Neural crest cell (in vitro differentiated cells): ENCODE data around the gene WDR82. TPM values are rescaled to one million over a fixed set of nuclear protein-coding genes. Genes with fewer than 3 reads are reported as not detected.

ENCODE experiments used
- DNase-seq: peaks from one replicate; pipeline ENCODE4 v3.0.0; 2021; ENCODE audit warnings: low read depth, mixed read lengths, low spot score
- H3K27ac Mint-ChIP-seq: one replicate; pipeline ENCODE4 v1.8.0; 2021; ENCODE audit warnings: mild to moderate bottlenecking, mixed read lengths; ENCODE audit not compliant: unreplicated experiment
- H3K27me3 Mint-ChIP-seq: 2 replicates; pipeline ENCODE4 v1.8.0; 2021; ENCODE audit warnings: low read depth, mild to moderate bottlenecking, mixed read lengths
- H3K36me3 Mint-ChIP-seq: 2 replicates; pipeline ENCODE4 v1.8.0; 2021; ENCODE audit warnings: low read depth, mild to moderate bottlenecking, mixed read lengths
- H3K4me1 Mint-ChIP-seq: 2 replicates; pipeline ENCODE4 v1.8.0; 2021; ENCODE audit warnings: mixed read lengths
- H3K4me3 Mint-ChIP-seq: one replicate; pipeline ENCODE4 v1.8.0; 2021; ENCODE audit warnings: mild to moderate bottlenecking, mixed read lengths
- H3K9me3 Mint-ChIP-seq: 2 replicates; pipeline ENCODE4 v1.8.0; 2021; ENCODE audit warnings: mixed read lengths
- CTCF ChIP-seq: fragments of 200-600 bp; sonication (generic); conservative IDR thresholded peaks from 2 replicates; pipeline ENCODE4 v1.5.0; 2021; ENCODE audit warnings: antibody characterized with exemption, mild to moderate bottlenecking
- total RNA-seq: library from RNA; stranded (reverse); gene quantifications from 2 replicates; pipeline ENCODE4 v1.2.1, GENCODE V29; 2021

The WDR82 gene
- total RNA-seq, 1 donor from 2014 or later: 114 TPM

GRCh38 chr3:52213901-52214300 is 64.5 kb downstream of the WDR82 start:
- no peak for DNase-seq
- peaks cover 18% of the 10 kb centered on the region for H3K36me3 Mint-ChIP-seq
- H3K4me3 Mint-ChIP-seq: no peak overlapping the region
- no peaks in the 10 kb centered on the region for H3K9me3 Mint-ChIP-seq
- H3K27me3 Mint-ChIP-seq: no peaks in the 10 kb centered on the region
- H3K27ac Mint-ChIP-seq: no peak overlapping the region
- H3K4me1 Mint-ChIP-seq: no peaks in the 10 kb centered on the region
- no peak for TF ChIP-seq CTCF

- H3K27me3 Mint-ChIP-seq: no peaks in the 10 kb centered on the region
- H3K36me3 Mint-ChIP-seq: peaks cover 21% of the 10 kb centered on the region
- H3K4me3 Mint-ChIP-seq: no peak overlapping the region
- TF ChIP-seq CTCF: no peak
- no peak overlapping the region for H3K27ac Mint-ChIP-seq
- DNase-seq: no peak
- no peaks in the 10 kb centered on the region for H3K4me1 Mint-ChIP-seq
- no peaks in the 10 kb centered on the region for H3K9me3 Mint-ChIP-seq
These were observed 65.4 kb downstream of the WDR82 start for GRCh38 chr3:52213005-52213404.

GRCh38 chr3:52211268-52211891 is 67.1 kb downstream of the WDR82 start:
- H3K4me3 Mint-ChIP-seq: no peak overlapping the region
- no peaks in the 10 kb centered on the region for H3K9me3 Mint-ChIP-seq
- H3K27me3 Mint-ChIP-seq: no peaks in the 10 kb centered on the region
- peaks cover 31% of the 10 kb centered on the region for H3K36me3 Mint-ChIP-seq
- no peak overlapping the region for H3K27ac Mint-ChIP-seq
- no peak for TF ChIP-seq CTCF
- no peak for DNase-seq
- H3K4me1 Mint-ChIP-seq: no peaks in the 10 kb centered on the region

- H3K4me3 Mint-ChIP-seq: no peak overlapping the region
- H3K27ac Mint-ChIP-seq: no peak overlapping the region
- DNase-seq: no peak
- H3K4me1 Mint-ChIP-seq: no peaks in the 10 kb centered on the region
- no peaks in the 10 kb centered on the region for H3K27me3 Mint-ChIP-seq
- H3K36me3 Mint-ChIP-seq: peaks cover 36% of the 10 kb centered on the region
- no peaks in the 10 kb centered on the region for H3K9me3 Mint-ChIP-seq
- TF ChIP-seq CTCF: no peak
These were observed 67.9 kb downstream of the WDR82 start for GRCh38 chr3:52210550-52211046.

GRCh38 chr3:52210037-52210436 is 68.4 kb downstream of the WDR82 start:
- no peak overlapping the region for H3K4me3 Mint-ChIP-seq
- peaks cover 35% of the 10 kb centered on the region for H3K36me3 Mint-ChIP-seq
- H3K4me1 Mint-ChIP-seq: no peaks in the 10 kb centered on the region
- H3K27ac Mint-ChIP-seq: peak overlapping the region; percentile 58
- H3K9me3 Mint-ChIP-seq: no peaks in the 10 kb centered on the region
- no peak for DNase-seq
- TF ChIP-seq CTCF: no peak
- no peaks in the 10 kb centered on the region for H3K27me3 Mint-ChIP-seq
